Endothelial cell of umbilical vein (primary cell): Measurements from ENCODE around the gene UBL7. TPM values are rescaled to one million over a fixed set of nuclear protein-coding genes. Genes with fewer than 3 reads are reported as not detected.

Experiments used
- BruUV-seq: library from RNA; stranded (reverse); fragments of 400-500 nt; replicated peaks from 2 replicates; lab custom pipeline; 2021; lab: Mats Ljungman, UMichigan
- CTCF ChIA-PET: fragments of 300-600, 350-600 bp; sonication (Branson Sonifier 250); formaldehyde crosslinking; loops from one replicate; lab custom pipeline; 2021; ENCODE audit warnings: antibody characterized with exemption, inconsistent platforms; lab: Charles Lee
- POLR2A ChIA-PET: fragments of 300-600, 350-600 bp; sonication (Branson Sonifier 250); formaldehyde crosslinking; loops from one replicate; lab custom pipeline; 2021; ENCODE audit warnings: antibody characterized with exemption, inconsistent platforms; lab: Charles Lee
- DNase-seq: peaks from one replicate; pipeline ENCODE4 v3.0.0-alpha.2; 2011; ENCODE audit warnings: low read depth, low spot score
- FAIRE-seq: peaks from 2 replicates; lab custom pipeline; 2011; peaks lifted over from hg19 to GRCh38; lab: Jason Lieb, UNC
- H2AFZ ChIP-seq: 2 replicates; pipeline ENCODE4 v1.6.0; 2012; ENCODE audit warnings: low read depth, low read length, control low read depth, inconsistent platforms
- H3K27ac ChIP-seq: 2 replicates; pipeline ENCODE4 v1.5.1; 2011; ENCODE audit warnings: low read depth, mild to moderate bottlenecking, control low read depth, low read length, moderate library complexity; ENCODE audit not compliant: insufficient read depth
- H3K27me3 ChIP-seq, 2 experiments: 2 replicates each; pipeline versions ENCODE4 v1.6.0 to v1.6.1; 2011; ENCODE audit warnings: low read length in 2 of 2, mixed read lengths in 1 of 2; ENCODE audit not compliant: control insufficient read depth in 2 of 2, insufficient read depth in 2 of 2
- H3K36me3 ChIP-seq, 2 experiments: 2 replicates in 1 of 2; 3 replicates in 1 of 2; pipeline ENCODE4 v1.5.1; 2011; ENCODE audit warnings: low read length in 2 of 2, mild to moderate bottlenecking in 1 of 2, moderate library complexity in 1 of 2; ENCODE audit not compliant: control insufficient read depth in 2 of 2, insufficient read depth in 2 of 2; ENCODE audit errors: extremely low read depth in 1 of 2
- H3K4me1 ChIP-seq: 3 replicates; pipeline ENCODE4 v1.5.1; 2011; ENCODE audit warnings: mild to moderate bottlenecking, low read length; ENCODE audit not compliant: control insufficient read depth, insufficient read depth; ENCODE audit errors: extremely low read depth
- H3K4me2 ChIP-seq: 2 replicates; pipeline ENCODE4 v1.6.1; 2011; ENCODE audit warnings: low read length, control low read depth, mixed read lengths; ENCODE audit not compliant: insufficient read depth
- H3K4me3 ChIP-seq, 3 experiments: fragments of 200-600 bp in 1 of 3; sonication (generic), shearing (Covaris generic) in 1 of 3; replicated peaks in 1 of 3; 2 replicates each; pipeline ENCODE4 v1.5.1; 2011 to 2016; ENCODE audit warnings: control low read depth in 3 of 3, low read length in 3 of 3, mild to moderate bottlenecking in 2 of 3, inconsistent platforms in 1 of 3, low read depth in 1 of 3, moderate library complexity in 1 of 3; ENCODE audit not compliant: insufficient read depth in 1 of 3
- H3K79me2 ChIP-seq: 2 replicates; pipeline ENCODE4 v1.6.0; 2012; ENCODE audit warnings: low read length, inconsistent platforms; ENCODE audit not compliant: control insufficient read depth, insufficient read depth
- H3K9ac ChIP-seq: replicated peaks from 2 replicates; pipeline ENCODE3; 2011; ENCODE audit warnings: low read length, control low read depth; ENCODE audit not compliant: insufficient read depth; ENCODE audit errors: extremely low read depth
- H3K9me1 ChIP-seq: replicated peaks from 3 replicates; pipeline ENCODE4 v1.6.0; 2011; ENCODE audit warnings: mild to moderate bottlenecking, low read length; ENCODE audit not compliant: control insufficient read depth, insufficient read depth; ENCODE audit errors: extremely low read depth
- H3K9me3 ChIP-seq: replicated peaks from 2 replicates; pipeline ENCODE4 v1.5.1; 2012; ENCODE audit warnings: low read length, inconsistent platforms; ENCODE audit not compliant: control insufficient read depth, insufficient read depth
- H4K20me1 ChIP-seq: replicated peaks from 2 replicates; pipeline ENCODE3; 2011; ENCODE audit warnings: mild to moderate bottlenecking, low read length; ENCODE audit not compliant: control insufficient read depth, insufficient read depth; ENCODE audit errors: extremely low read depth
- EZH2 ChIP-seq: IDR thresholded peaks from 2 replicates; pipeline ENCODE4 v1.6.1; 2012; ENCODE audit warnings: borderline replicate concordance, low read depth, mild to moderate bottlenecking, moderate library complexity, low read length, inconsistent platforms; ENCODE audit not compliant: severe bottlenecking
- FOS ChIP-seq: IDR thresholded peaks from 2 replicates; pipeline ENCODE4 v1.6.1; 2011; ENCODE audit warnings: mild to moderate bottlenecking, low read length, moderate library complexity, borderline replicate concordance; ENCODE audit not compliant: insufficient read depth
- GATA2 ChIP-seq: IDR thresholded peaks from 2 replicates; pipeline ENCODE4 v1.7.0; 2011; ENCODE audit warnings: low read depth, mild to moderate bottlenecking, moderate library complexity, mixed read lengths, low read length; ENCODE audit not compliant: insufficient read length, insufficient read depth
- JUN ChIP-seq: IDR thresholded peaks from 2 replicates; pipeline ENCODE4 v1.6.1; 2011; ENCODE audit warnings: borderline replicate concordance, low read depth; ENCODE audit not compliant: insufficient read length, insufficient read depth
- MYC ChIP-seq: IDR thresholded peaks from one replicate; pipeline ENCODE4 v1.6.1; 2011; ENCODE audit warnings: mild to moderate bottlenecking, low read depth, low read length
- POLR2A ChIP-seq: IDR thresholded peaks from 2 replicates; pipeline ENCODE4 v1.6.1; 2012; ENCODE audit warnings: low read depth, mild to moderate bottlenecking, control low read depth, low read length
- POLR2AphosphoS5 ChIP-seq: IDR thresholded peaks from 2 replicates; pipeline ENCODE4 v1.6.1; 2012; ENCODE audit warnings: low read depth, mild to moderate bottlenecking, control low read depth, low read length, moderate library complexity; ENCODE audit not compliant: insufficient read depth
- dilution Hi-C: fragments of 300-500 bp; cut with MboI; formaldehyde crosslinking; loops from one replicate; pipeline ENCODE4 v1.15.0; 2019; ENCODE audit warnings: low sequenced_read_pairs; ENCODE audit not compliant: extremely low pct_ligation_motif_present
- intact Hi-C: fragments of 100-400 bp; cut with micrococcal nuclease; formaldehyde crosslinking; loops from one replicate; pipeline ENCODE4 v1.10.0; 2022
- polyA plus RNA-seq, 4 experiments: library from polyadenylated mRNA; depleted of rRNA in 3 of 4; stranded (reverse) in 3 of 4; unstranded in 1 of 4; fragments of >200 nt; gene quantifications; 2 replicates each; pipeline versions ENCODE4 v1.2.1 to v1.2.3, GENCODE V29; 2011 to 2012; ENCODE audit warnings: missing spikeins in 1 of 4
- total RNA-seq: library from RNA; stranded (reverse); gene quantifications from 2 replicates; pipeline ENCODE4 v1.2.3, GENCODE V29; 2021
- TF ChIP-seq, protein P1 (sequence below): IDR thresholded peaks from 2 replicates; pipeline ENCODE4 v1.6.1; 2011; ENCODE audit not compliant: insufficient read depth, insufficient read length
- TF ChIP-seq, protein P2 (sequence below), 2 donors: IDR thresholded peaks; 1 replicate in 1 of 2; 2 replicates in 1 of 2; pipeline ENCODE4 v1.5.1; 2011; ENCODE audit warnings: low read length in 2 of 2, mild to moderate bottlenecking in 2 of 2, moderate library complexity in 2 of 2, control low read depth in 1 of 2, inconsistent platforms in 1 of 2, low read depth in 1 of 2; ENCODE audit not compliant: insufficient read depth in 1 of 2; ENCODE audit errors: extremely low read depth in 1 of 2

UBL7 gene
- total and polyA plus RNA-seq, 2 donors (not counting 3 experiments of a cell fraction or from before 2014, with no cell fraction given) = 32.8 to 90.4 TPM

DNA sequence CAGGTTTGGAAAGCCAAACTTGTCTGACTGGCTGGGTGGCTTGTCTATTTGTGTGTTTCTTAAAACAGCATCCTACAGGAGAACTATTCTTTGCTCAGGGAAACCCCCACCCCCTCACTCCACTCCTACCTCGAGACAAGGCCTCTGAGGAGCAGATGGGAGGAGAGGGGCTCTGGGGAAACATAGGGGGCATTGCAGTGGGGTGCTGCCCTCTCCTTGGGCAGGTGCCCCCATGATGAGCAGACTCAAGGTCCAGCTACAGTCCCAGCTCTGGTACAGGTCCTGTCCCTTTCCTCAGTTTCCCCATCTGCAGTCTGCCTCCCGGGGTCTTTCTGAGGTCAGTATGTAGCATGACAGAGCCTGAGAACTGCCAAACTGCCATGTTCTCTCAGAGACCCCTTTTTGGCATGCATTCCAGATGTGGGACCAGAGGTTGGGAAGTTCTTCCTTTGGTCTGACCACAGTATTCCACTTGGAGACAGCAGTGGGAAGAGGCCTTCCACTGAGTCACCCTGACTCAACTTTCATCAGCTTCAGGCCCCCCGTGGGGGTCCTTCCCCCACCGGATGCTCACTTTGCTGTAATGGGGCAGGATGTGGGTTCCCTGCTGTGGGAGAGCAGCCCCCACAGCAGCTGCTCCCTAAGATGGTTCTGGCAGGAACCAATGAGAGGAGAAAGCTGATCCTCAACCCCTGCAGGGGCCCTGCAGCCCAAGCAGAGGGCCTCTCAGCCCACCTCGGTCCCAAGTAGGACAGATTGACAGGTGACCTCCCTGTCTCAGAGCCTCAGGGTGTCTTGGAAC lies 61.2 kb downstream of the UBL7 start:
- H3K9ac ChIP-seq = no peak overlapping the region
- H3K4me2 ChIP-seq = no peak overlapping the region
- POLR2A ChIA-PET = no interaction called here
- peaks cover 6% of the 10 kb centered on the region for H3K4me1 ChIP-seq
- no peaks in the 10 kb centered on the region for H3K9me1 ChIP-seq
- intact Hi-C loops = no loop called here
- H3K27me3 ChIP-seq = peaks cover 0 to 6% of the 10 kb centered on the region in 2 experiments
- no peaks in the 10 kb centered on the region for H3K79me2 ChIP-seq
- DNase-seq (no peak), FAIRE-seq (no peak)
- dilution Hi-C loops = no loop called here
- H3K36me3 ChIP-seq = no peaks in the 10 kb centered on the region
- H3K4me3 ChIP-seq = no peak overlapping the region
- CTCF ChIA-PET = no interaction called here
- H2AFZ ChIP-seq = no peak overlapping the region
- H3K9me3 ChIP-seq = no peaks in the 10 kb centered on the region
- H4K20me1 ChIP-seq = no peaks in the 10 kb centered on the region
- H3K27ac ChIP-seq = no peak overlapping the region
- TF ChIP-seq GATA2 (no peak), POLR2A (no peak), MYC (no peak), JUN (no peak), POLR2AphosphoS5 (no peak), EZH2 (no peak), FOS (no peak)
- TF ChIP-seq, protein P1, sequence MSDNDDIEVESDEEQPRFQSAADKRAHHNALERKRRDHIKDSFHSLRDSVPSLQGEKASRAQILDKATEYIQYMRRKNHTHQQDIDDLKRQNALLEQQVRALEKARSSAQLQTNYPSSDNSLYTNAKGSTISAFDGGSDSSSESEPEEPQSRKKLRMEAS = no peak
- TF ChIP-seq, protein P2, sequence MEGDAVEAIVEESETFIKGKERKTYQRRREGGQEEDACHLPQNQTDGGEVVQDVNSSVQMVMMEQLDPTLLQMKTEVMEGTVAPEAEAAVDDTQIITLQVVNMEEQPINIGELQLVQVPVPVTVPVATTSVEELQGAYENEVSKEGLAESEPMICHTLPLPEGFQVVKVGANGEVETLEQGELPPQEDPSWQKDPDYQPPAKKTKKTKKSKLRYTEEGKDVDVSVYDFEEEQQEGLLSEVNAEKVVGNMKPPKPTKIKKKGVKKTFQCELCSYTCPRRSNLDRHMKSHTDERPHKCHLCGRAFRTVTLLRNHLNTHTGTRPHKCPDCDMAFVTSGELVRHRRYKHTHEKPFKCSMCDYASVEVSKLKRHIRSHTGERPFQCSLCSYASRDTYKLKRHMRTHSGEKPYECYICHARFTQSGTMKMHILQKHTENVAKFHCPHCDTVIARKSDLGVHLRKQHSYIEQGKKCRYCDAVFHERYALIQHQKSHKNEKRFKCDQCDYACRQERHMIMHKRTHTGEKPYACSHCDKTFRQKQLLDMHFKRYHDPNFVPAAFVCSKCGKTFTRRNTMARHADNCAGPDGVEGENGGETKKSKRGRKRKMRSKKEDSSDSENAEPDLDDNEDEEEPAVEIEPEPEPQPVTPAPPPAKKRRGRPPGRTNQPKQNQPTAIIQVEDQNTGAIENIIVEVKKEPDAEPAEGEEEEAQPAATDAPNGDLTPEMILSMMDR (IDR thresholded peaks at IDR 0.05; ENCODE audit: extremely low read depth in 1 of 2, insufficient read depth in 1 of 2, low read depth in 1 of 2, low read length in 2 of 2) = no peak
- BruUV-seq = no TSS peak
